ENCODE measurements around the gene CSRNP2.
"Not testable (repeated sequence)": the region's sequence is repeated elsewhere in the genome, so short reads cannot be mapped to it uniquely, and the experiment has no call there.

CSRNP2 gene

DNA sequence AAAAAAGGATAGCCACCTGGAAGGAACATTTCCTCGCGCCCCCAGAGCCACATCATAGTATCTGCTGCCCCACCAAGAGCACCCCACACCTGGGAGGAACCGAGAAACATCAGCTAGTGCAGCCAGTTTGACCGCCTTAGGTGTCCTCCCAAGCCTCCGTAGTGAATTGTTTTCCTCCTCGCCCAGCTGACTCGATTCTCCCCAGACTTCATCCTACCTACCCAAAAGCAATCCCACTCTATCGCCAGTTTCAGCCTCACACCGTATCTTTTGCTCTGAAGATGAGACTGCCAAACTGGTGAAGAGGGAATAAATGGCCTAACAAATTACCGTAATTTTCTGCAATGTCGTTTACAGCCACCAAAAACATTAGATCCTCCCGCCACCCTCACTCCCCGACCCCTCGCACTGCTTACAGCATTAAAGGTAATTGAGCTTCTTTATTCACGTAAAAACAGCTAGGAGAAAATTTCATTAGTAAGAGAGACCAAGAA lies 56.0 kb downstream of the CSRNP2 start:
- no peak for DNase-seq

DNA sequence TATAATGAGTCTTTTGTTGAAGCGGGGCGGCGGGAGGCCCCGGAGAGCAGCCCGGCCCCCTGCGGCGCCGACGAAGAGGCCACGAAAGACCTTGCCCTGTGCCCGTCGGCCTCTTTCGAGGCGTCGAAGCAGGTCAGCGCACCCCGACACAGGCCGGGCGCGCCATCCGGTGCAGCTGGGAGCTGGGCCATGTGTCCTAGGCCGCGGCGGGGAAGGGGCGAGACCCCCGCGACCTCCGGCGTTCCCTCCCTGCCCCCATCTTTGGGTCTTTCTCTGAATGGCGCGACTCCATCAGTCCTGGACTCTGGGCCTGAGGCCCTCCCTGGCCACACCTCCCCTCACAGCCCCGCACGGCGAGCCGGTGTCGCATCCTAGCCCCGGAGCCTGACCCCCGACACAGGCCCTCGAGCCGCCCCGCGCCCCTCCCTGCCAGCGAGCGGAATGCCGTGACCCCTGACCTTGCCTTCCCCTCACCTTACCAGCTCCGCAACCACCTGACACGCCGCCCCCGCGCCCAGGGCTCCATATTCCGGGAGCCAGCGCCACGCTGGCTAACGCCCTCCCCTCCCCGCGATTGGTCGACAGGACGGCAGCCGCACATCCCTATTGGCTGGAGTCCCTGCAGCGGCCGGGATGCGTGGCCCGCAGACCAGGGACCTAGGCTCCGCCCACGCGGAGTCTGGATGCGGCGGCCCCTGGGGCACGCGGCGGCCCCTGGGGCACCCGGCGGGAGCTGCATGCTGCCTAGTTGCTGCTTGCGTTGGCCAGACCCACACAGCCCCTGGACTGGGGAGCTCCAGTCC lies 57.4 kb downstream of the CSRNP2 start, which contains the start of gene SLC11A2:
Gene SLC11A2, minus strand, starts transcription at position 549 of the 803 bp plus-strand sequence. CDS start 15,656 bp downstream, outside the sequence.
- peak; percentile 66 to 97 (median 94) for DNase-seq

DNA sequence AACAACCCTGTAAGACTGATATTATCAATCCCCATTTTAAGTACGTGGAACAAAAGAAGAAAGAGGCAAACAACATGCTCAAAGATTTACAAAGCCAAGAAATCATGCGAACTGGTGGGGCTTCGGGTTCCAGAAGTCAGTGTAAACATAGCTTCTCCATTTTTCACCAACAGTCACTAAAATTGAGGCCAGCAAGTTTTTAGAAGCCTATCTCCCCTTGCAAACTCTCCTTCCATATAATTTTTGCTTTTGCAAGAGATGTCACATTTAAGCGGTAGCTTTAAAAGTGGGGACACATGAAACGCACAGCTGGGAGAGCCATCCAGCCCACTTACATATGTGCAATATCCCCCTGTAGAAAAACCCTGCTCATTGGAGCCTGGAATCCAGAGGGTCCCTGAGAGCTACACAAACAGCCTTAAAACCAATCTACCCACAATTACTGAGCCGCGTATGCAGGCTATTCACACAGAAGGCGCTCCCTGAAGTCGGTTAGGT lies 58.0 kb downstream of the CSRNP2 start:
- peak in 2 of 14 donors; percentile 43 to 59 for DNase-seq

DNA sequence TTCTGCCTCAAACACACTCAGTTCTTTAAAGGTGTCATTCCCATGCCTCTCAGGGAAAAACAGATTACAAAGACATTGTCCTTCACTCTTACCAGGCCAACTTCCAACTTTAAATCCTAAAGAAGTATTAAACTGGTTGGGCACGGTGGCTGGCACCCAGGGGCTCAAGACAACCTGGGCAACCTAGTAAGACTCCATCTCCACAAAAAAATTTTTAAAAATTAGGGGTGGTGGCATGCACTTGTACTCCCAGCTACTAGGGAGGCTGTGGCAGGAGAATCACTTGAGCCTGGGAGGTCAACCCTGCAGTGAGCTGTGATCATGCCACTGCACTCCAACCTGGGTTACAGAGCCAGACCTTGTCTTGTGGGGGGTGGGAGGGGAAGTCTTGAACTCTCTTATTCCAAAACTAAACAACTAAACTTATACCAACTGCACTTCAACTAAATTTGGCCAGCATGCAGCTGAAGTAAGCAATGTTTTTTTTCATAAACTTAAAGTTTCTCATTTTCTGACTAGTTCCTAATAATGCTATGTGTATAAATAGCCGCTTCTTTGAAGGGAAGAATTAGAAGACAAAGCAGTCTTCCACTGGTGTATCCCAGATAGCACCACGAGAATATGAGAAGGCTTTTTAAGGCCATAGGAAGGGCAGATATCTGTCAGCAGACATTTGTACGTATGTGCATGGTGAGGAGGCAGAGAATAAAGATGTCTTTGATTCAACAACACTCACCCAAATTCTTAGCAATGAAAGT lies 59.6 kb downstream of the CSRNP2 start:
- DNase-seq = no peak

DNA sequence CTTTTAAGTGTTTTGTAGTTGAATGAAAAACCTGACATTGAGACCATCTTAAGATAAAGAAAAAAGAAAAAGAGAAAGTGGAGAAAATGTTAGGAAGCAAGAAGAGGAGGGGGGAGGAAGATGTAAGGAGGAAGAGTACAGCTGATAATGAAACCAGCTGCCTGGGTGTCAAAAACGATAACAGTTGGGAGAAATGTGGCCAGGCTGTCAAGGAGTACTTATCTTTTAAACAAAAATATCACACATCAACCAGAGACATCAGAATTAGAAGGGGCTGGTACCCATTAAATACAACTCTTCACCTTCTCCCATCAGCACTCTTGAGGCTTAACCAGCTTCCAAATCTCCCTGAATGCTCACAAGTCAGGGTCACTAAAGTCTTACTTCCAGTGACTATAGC lies 61.7 kb downstream of the CSRNP2 start:
- DNase-seq = no peak

DNA sequence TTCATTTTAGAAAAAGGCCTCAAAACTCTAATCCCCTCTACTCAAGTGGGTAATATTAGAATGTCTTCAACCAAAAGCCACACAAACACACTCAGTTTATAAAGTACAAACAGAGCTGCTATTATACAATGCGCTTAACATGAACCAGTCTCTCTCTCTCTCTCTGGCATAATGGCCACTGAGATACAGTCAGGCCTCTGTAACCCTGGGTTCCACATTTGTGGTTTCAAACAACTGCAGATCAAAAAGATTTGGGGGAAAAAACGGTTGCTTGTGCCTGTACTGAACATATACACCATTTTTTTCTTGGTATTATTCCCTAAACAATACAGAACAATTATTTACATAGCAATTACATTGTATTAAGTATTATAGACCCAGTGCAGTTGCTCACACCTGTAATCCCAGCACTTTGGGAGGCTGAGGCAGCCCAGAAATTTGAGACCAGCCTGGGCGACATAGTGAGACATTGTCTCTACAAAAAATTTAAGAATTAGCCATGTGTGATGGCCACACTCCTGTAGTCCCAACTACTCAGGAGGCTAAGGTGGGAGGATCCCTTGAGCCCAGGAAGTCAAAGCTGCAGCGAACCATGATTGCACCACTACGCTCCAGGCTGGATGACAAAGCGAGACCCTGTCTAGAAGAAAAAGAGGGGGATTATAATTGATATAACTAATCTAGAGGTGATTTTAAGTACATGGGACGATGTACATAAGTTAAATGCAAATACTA lies 62.8 kb downstream of the CSRNP2 start:
- DNase-seq = peak in 3 of 14 donors; percentile 13 to 30 (median 23)

DNA sequence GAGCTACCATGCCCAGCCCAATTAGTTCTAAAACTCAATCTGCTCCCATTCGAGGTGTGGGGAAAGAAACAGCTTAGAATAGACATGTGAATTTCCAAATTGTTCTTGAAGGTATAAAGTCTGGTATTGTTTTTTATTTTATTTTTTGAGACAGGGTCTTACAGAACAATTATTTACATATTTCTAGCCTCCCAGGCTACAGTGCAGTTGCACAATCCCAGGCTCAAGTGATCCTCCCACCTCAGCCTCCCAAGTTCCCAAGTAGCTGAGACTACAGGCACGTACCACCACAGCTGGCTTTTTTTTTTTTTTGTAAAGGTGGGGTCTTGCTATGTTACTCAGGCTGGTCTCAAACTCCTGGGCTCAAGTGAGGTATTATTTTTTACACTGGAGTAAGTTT lies 63.5 kb downstream of the CSRNP2 start:
- no peak for DNase-seq

DNA sequence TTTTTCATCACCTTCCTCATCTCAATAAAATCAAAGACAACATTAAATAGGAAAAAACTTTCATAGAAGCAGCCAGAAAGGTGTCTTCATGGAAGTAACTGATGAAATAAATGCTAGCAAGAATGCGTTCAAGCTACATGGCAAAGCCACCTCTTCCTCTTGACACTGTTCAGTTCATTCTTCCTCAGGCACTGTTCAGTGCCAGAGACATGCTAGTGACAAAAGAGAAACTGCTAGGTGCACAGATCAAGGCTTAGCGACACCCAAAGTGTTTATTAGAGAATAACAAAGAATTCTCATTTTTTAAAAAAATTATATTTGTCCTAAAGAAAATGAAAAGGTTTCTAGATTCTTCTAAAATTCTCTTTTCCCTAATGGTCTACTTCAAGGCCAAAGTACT lies 64.4 kb downstream of the CSRNP2 start:
- no peak for DNase-seq

DNA sequence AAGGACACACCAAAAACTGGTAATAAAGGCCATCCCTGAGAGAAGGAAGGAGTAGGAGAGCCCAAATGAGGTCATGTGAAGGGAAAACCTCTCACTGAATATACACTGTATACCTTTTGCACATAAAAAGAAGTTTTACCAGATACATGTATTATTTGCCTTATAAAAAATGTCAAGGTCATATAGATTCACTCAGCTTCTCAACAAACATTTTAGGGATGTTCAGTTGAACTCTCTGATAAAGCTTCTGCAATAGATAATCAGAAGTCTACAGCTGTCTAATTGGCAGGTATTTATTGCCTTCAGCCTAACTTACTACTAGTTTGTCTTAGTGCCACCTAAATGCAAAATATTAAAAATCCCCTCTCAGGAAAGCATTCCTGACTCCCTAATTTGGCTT lies 65.9 kb downstream of the CSRNP2 start:
- DNase-seq = no peak

DNA sequence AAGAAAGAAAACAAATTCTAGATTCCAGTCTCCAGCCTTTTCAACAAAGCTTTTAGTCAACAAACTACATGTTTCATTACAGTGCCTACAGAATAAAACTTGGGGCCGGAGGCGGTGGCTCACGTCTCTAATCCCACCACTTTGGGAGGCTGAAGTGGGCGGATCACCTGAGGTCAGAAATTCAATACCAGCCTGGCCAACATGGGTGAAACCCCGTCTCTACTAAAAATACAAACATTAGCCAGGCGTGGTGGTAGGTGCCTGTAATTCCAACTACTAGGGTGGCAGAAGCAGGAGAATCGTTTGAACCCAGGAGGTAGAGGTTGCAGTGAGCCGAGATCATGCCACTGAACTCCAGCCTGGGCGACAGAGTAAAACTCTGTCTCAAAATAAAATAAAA lies 68.9 kb downstream of the CSRNP2 start:
- DNase-seq = not testable (repeated sequence)

DNA sequence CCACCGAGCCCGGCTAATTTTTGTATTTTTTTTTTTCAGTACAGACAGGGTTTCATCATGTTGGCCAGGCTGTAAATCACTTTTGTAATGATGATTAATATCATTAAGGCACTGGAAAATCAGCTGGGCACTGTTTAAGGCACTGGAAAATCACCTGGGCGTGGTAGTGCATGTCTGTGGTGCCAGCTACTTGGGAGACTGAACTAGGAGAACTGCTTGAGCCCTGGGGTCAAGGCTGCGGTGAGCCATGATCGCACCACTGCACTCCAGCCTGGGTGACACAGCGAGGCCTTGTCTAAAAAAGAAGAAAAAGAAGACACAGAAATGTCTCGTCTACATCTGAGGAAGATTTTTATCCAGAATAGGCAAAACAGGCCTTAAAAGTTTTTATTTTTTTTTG lies 70.0 kb downstream of the CSRNP2 start:
- DNase-seq = no peak

DNA sequence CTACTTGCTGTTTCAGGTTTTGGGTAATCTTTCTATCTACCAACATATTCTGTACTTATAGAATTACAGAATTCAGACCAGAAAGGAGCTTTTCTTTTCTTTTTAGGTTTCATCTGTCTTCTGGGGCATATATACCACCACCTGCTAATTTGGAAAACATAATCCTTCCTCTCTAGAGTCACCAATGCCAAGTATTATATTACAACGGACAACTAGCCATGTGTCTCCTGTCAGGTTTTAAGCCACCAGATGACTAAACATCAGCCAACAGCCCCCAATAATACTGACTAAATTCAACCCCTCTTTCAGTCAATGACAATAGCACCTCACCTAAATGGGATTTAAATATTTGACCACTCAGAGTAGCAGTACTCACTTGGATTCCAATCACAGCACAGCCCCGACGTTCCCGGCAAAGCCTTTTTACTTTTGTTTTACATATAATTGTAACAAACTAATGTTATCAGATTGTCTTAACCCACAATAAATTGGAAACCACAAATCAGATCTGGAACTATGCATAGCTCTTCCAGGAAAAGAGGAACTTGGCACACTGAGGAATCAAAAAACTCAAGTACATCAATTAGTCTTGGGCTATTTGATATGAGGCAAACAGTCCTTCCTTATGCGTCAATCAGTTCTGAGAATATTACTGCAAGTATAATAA lies 70.7 kb downstream of the CSRNP2 start:
- DNase-seq = no peak

DNA sequence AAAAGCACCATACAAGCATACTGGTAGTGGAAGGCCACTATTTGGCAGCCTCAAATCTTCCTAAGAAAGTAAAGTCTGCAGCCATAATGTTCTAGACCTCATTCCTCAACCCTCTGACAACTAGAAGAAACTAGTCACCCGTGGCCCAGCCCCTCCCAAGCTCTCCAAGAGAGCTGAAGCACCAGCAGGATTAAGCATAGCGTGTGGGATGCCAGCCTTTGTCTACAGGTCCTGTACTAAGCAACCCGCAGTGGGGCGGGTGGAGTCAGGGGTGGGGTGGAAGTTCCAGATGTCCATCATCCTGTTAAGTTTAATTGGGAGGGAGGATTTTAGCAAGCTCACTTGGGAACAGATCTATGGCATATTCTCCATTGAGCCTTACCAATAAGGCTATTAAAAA lies 71.4 kb downstream of the CSRNP2 start:
- no peak for DNase-seq
